K562 (cell line): Measurements from ENCODE around the gene SCMH1. TPM values are rescaled to one million over a fixed set of nuclear protein-coding genes. Genes with fewer than 3 reads are reported as not detected.
A peak's percentile ranks its signal among the peaks of the same experiment; 100 is the strongest.

Experiments
- ARID1B ChIP-seq: fragments of 450-650 bp; IDR thresholded peaks from 2 replicates; pipeline ENCODE4 v1.6.1; 2016; ENCODE audit warnings: antibody characterized with exemption, mild to moderate bottlenecking, inconsistent platforms
- ASH1L ChIP-seq: fragments of 450-650 bp; IDR thresholded peaks from 2 replicates; pipeline ENCODE4 v1.6.1; 2018; ENCODE audit warnings: borderline replicate concordance, mild to moderate bottlenecking, low read depth; ENCODE audit not compliant: partially characterized antibody
- BRF1 ChIP-seq: IDR thresholded peaks from 3 replicates; pipeline ENCODE4 v1.6.1; 2011; ENCODE audit warnings: borderline replicate concordance, mild to moderate bottlenecking; ENCODE audit not compliant: insufficient read length; ENCODE audit errors: extremely low read depth
- HEY1 ChIP-seq: fragments of 250-450 bp; sonication (Bioruptor Pico); IDR thresholded peaks from 2 replicates; pipeline ENCODE4 v1.5.0; 2020; ENCODE audit warnings: mild to moderate bottlenecking, moderate library complexity, borderline replicate concordance
- HMG20A ChIP-seq: fragments of 450-650 bp; formaldehyde crosslinking; conservative IDR thresholded peaks from 2 replicates; pipeline ENCODE4 v1.4.0; 2020; ENCODE audit warnings: mild to moderate bottlenecking, mixed read lengths
- HNRNPL ChIP-seq: fragments of 200-400 bp; formaldehyde crosslinking; IDR thresholded peaks from 2 replicates; pipeline ENCODE4 v1.6.1; 2017; ENCODE audit warnings: low read depth, mild to moderate bottlenecking, low read length
- KDM4B ChIP-seq, 2 experiments: fragments of 450-650 bp in 1 of 2; sonication (generic) in 1 of 2; IDR thresholded peaks; 2 replicates each; pipeline ENCODE4 v1.6.1; 2016 to 2017; ENCODE audit warnings: borderline replicate concordance in 2 of 2, antibody characterized with exemption in 1 of 2, low read depth in 1 of 2, mild to moderate bottlenecking in 1 of 2
- KLF10 ChIP-seq: fragments of 250-450 bp; sonication (Bioruptor Pico); IDR thresholded peaks from 2 replicates; pipeline ENCODE4 v1.6.1; 2021; ENCODE audit warnings: matching md5 sums
- NRF1 ChIP-seq, 2 experiments: fragments of 450-650 bp; IDR thresholded peaks in 1 of 2; conservative IDR thresholded peaks in 1 of 2; 2 replicates each; pipeline ENCODE4 v1.6.1; 2014; ENCODE audit warnings: mild to moderate bottlenecking in 2 of 2
- PCBP2 ChIP-seq: fragments of 200-400 bp; formaldehyde crosslinking; IDR thresholded peaks from 2 replicates; pipeline ENCODE4 v1.6.1; 2018; ENCODE audit warnings: low read length, low read depth, mild to moderate bottlenecking, moderate library complexity; ENCODE audit not compliant: poor library complexity, severe bottlenecking
- SIN3A ChIP-seq, 2 experiments: fragments of 150-350 bp in 1 of 2; IDR thresholded peaks; 2 replicates each; pipeline ENCODE4 v1.6.1; 2011 to 2016; ENCODE audit warnings: borderline replicate concordance in 2 of 2, low read depth in 2 of 2, low read length in 2 of 2, mild to moderate bottlenecking in 2 of 2, moderate library complexity in 2 of 2; ENCODE audit not compliant: control insufficient read depth in 1 of 2
- SMAD3 ChIP-seq: fragments of 450-650 bp; formaldehyde crosslinking; conservative IDR thresholded peaks from 2 replicates; pipeline ENCODE4 v1.4.0; 2020; ENCODE audit warnings: mild to moderate bottlenecking
- TRIM24 ChIP-seq, 2 experiments: fragments of 450-650 bp; IDR thresholded peaks; 2 replicates each; pipeline ENCODE4 v1.6.1; 2016
- ZNF232 ChIP-seq: sonication (generic); formaldehyde crosslinking; IDR thresholded peaks from 2 replicates; pipeline ENCODE4 v1.8.0; 2022; ENCODE audit warnings: mild to moderate bottlenecking, missing genetic modification reagents
- ZNF717 ChIP-seq: fragments of 250-450 bp; sonication (Bioruptor Pico); IDR thresholded peaks from 2 replicates; pipeline ENCODE4 v1.5.0; 2021
- ZNF778 ChIP-seq: fragments of 450-650 bp; formaldehyde crosslinking; IDR thresholded peaks from 2 replicates; pipeline ENCODE4 v1.4.0; 2020; ENCODE audit warnings: mild to moderate bottlenecking, moderate library complexity
- polyA plus RNA-seq, 8 experiments: library from polyadenylated mRNA; depleted of rRNA in 4 of 8; stranded (reverse) in 5 of 8; unstranded in 3 of 8; fragments of >200 nt; fragmentation: Nextera tagmentation in 2 of 8; fragmentation: Illumina TruSeq in 1 of 8; extraction: Ambion mirVana in 2 of 8; extraction: Trizol in 1 of 8; gene quantifications; 2 replicates each; pipeline versions ENCODE4 v1.2.1 to v1.2.3, GENCODE V29; 2011 to 2014; ENCODE audit warnings: inconsistent platforms in 1 of 8, missing spikeins in 1 of 8
- total RNA-seq, 7 experiments: library from RNA; depleted of rRNA in 6 of 7; stranded (reverse); fragments of >200 nt in 6 of 7; fragmentation: Illumina TruSeq in 2 of 7; extraction: Trizol in 2 of 7; gene quantifications; 2 replicates each; pipeline versions ENCODE4 v1.2.1 to v1.2.3, GENCODE V29; 2011 to 2021; ENCODE audit warnings: low replicate concordance in 1 of 7
- TF ChIP-seq, protein P1 (sequence below): sonication (generic); formaldehyde crosslinking; IDR thresholded peaks from 2 replicates; pipeline ENCODE4 v1.8.1; 2023; ENCODE audit warnings: mild to moderate bottlenecking, missing genetic modification reagents, moderate library complexity
- TF ChIP-seq, protein P2 (sequence below): sonication (generic); formaldehyde crosslinking; IDR thresholded peaks from 2 replicates; pipeline ENCODE4 v1.8.0; 2022; ENCODE audit warnings: mild to moderate bottlenecking, missing genetic modification reagents
- TF ChIP-seq, protein P3 (sequence below): fragments of 200-800 bp; sonication (Bioruptor generic); IDR thresholded peaks from 2 replicates; pipeline ENCODE4 v1.6.1; 2017; ENCODE audit warnings: missing genetic modification characterization, missing compliant biosample characterization

SCMH1 gene
- total and polyA plus RNA-seq, 9 of the 15 experiments (the other 6 are each of a cell fraction or from before 2014, with no cell fraction given): 8.5 to 37.0 (median 26.8) TPM

DNA sequence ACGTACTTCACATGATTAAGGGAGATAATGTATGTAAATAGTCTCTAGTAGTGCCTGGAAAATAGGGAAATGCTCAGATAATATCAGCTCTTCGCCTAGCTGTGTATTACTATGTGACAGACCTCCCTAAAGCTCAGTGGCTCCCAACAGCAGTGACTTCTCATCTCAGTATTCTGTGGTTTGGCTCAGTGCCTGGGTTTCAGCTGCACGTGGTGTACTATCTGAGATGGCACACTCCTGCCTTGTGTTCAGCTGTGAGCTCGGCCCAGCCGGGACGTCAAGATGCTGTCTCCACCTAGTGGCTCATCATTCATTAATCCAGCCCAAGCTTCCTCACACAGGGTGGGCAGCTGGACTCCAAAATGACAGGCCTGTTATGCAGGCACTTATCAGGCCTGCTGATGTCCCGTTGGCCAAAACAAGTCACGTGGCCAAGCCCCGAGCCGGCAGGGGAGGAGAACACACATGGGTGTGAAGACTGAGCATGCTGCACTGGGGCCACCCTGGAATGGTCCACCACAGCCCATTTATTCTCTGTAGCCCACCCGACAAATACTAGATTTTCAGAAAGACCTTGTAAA, 238.4 kb downstream of the SCMH1 start (continued):
- TF ChIP-seq, protein P1, sequence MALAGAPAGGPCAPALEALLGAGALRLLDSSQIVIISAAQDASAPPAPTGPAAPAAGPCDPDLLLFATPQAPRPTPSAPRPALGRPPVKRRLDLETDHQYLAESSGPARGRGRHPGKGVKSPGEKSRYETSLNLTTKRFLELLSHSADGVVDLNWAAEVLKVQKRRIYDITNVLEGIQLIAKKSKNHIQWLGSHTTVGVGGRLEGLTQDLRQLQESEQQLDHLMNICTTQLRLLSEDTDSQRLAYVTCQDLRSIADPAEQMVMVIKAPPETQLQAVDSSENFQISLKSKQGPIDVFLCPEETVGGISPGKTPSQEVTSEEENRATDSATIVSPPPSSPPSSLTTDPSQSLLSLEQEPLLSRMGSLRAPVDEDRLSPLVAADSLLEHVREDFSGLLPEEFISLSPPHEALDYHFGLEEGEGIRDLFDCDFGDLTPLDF (CRISPR knock-in tag): peak; percentile 56; the same call in 1 of the 2 replicates
- peak; percentile 46 to 47; a peak in 2 of 4 replicates for TF ChIP-seq NRF1 (conservative IDR thresholded peaks at IDR 0.05 in 1 of 2, IDR thresholded peaks at IDR 0.05 in 1 of 2)
- peak; percentile 43; the same call in 1 of the 2 replicates for TF ChIP-seq HEY1
- peak; percentile 95 for TF ChIP-seq ARID1B
- peak; percentile 99 to 100 for TF ChIP-seq SIN3A (IDR thresholded peaks at IDR 0.05; ENCODE audit: borderline replicate concordance in 2 of 2, control insufficient read depth in 1 of 2, low read depth in 2 of 2, low read length in 2 of 2)
- TF ChIP-seq HMG20A (CRISPR knock-in tag): no peak
- TF ChIP-seq PCBP2: no peak
- no peak for TF ChIP-seq ASH1L
- peak; percentile 77; the same call in 1 of the 2 replicates for TF ChIP-seq SMAD3
- no peak for TF ChIP-seq BRF1
- no peak for TF ChIP-seq KLF10 (CRISPR knock-in tag)
- no peak for TF ChIP-seq ZNF717
- TF ChIP-seq ZNF232 (CRISPR knock-in tag): no peak
- TF ChIP-seq TRIM24 (IDR thresholded peaks at IDR 0.05): peak; percentile 85 to 90
- TF ChIP-seq KDM4B (IDR thresholded peaks at IDR 0.05; ENCODE audit: borderline replicate concordance in 2 of 2, low read depth in 1 of 2): no peak
- TF ChIP-seq HNRNPL: 0 out of 2 replicates have a peak, but pooled peaks have one; percentile 34
- TF ChIP-seq, protein P2, sequence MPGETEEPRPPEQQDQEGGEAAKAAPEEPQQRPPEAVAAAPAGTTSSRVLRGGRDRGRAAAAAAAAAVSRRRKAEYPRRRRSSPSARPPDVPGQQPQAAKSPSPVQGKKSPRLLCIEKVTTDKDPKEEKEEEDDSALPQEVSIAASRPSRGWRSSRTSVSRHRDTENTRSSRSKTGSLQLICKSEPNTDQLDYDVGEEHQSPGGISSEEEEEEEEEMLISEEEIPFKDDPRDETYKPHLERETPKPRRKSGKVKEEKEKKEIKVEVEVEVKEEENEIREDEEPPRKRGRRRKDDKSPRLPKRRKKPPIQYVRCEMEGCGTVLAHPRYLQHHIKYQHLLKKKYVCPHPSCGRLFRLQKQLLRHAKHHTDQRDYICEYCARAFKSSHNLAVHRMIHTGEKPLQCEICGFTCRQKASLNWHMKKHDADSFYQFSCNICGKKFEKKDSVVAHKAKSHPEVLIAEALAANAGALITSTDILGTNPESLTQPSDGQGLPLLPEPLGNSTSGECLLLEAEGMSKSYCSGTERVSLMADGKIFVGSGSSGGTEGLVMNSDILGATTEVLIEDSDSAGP (CRISPR knock-in tag): no peak
- TF ChIP-seq, protein P3, sequence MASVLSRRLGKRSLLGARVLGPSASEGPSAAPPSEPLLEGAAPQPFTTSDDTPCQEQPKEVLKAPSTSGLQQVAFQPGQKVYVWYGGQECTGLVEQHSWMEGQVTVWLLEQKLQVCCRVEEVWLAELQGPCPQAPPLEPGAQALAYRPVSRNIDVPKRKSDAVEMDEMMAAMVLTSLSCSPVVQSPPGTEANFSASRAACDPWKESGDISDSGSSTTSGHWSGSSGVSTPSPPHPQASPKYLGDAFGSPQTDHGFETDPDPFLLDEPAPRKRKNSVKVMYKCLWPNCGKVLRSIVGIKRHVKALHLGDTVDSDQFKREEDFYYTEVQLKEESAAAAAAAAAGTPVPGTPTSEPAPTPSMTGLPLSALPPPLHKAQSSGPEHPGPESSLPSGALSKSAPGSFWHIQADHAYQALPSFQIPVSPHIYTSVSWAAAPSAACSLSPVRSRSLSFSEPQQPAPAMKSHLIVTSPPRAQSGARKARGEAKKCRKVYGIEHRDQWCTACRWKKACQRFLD (CRISPR knock-in tag): peak; percentile 92
- no peak for TF ChIP-seq ZNF778
